ENCODE measurements around the gene CHCHD6.

DNA sequence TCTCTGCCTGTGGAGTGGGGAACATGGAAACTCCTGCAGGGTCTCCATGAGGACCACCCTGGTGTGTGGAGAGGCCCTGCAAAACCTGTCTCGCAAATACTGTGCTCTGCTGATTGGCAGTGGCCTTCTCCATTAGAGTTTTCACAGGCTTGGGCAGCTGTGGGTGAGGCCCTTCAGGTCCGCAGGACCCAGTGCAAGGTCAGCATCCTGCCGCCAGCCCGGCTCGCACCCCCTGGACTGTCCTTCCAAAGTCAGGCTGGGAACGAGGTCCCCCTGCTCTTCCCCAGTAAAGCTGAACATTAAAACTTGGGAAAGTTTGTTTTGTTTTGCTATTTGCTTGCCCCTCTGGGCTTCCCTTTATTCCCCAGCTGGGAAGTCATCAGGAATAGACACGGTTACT, 193.9 kb downstream of the CHCHD6 start:
- TF ChIP-seq, protein P1, sequence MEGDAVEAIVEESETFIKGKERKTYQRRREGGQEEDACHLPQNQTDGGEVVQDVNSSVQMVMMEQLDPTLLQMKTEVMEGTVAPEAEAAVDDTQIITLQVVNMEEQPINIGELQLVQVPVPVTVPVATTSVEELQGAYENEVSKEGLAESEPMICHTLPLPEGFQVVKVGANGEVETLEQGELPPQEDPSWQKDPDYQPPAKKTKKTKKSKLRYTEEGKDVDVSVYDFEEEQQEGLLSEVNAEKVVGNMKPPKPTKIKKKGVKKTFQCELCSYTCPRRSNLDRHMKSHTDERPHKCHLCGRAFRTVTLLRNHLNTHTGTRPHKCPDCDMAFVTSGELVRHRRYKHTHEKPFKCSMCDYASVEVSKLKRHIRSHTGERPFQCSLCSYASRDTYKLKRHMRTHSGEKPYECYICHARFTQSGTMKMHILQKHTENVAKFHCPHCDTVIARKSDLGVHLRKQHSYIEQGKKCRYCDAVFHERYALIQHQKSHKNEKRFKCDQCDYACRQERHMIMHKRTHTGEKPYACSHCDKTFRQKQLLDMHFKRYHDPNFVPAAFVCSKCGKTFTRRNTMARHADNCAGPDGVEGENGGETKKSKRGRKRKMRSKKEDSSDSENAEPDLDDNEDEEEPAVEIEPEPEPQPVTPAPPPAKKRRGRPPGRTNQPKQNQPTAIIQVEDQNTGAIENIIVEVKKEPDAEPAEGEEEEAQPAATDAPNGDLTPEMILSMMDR (conservative IDR thresholded peaks at IDR 0.05 in 1 of 2, IDR thresholded peaks at IDR 0.05 in 1 of 2; ENCODE audit: extremely low read depth in 1 of 2, insufficient read depth in 1 of 2, low read depth in 1 of 2, low read length in 2 of 2): no peak
- TF ChIP-seq EZH2 (IDR thresholded peaks at IDR 0.05; ENCODE audit: borderline replicate concordance, low read length): no peak

Measured in mammary epithelial cell (primary cell).